ENCODE data around the gene RASGEF1C.
A peak's percentile ranks its signal among the peaks of the same experiment; 100 is the strongest.
"Not testable (repeated sequence)": the region's sequence is repeated elsewhere in the genome, so short reads cannot be mapped to it uniquely, and the experiment has no call there.

Gene RASGEF1C

GRCh38 chr5:180127682-180128670 lies 81.0 kb downstream of the RASGEF1C start:
- H3K27ac Mint-ChIP-seq = no peak overlapping the region
- H3K36me3 Mint-ChIP-seq (ENCODE audit: low read depth) = no peaks in the 10 kb centered on the region
- TF ChIP-seq CTCF (IDR thresholded peaks at IDR 0.05; ENCODE audit: unreplicated experiment in 3 of 3) = no peak
- peaks cover 16% of the 10 kb centered on the region for H3K27me3 Mint-ChIP-seq (ENCODE audit: low read depth)
- peaks cover 7% of the 10 kb centered on the region for H3K4me1 Mint-ChIP-seq
- no peaks in the 10 kb centered on the region for H3K9me3 Mint-ChIP-seq
- no peak overlapping the region for H3K4me3 Mint-ChIP-seq

- H3K4me3 Mint-ChIP-seq = no peak overlapping the region
- no peaks in the 10 kb centered on the region for H3K36me3 Mint-ChIP-seq (ENCODE audit: low read depth)
- H3K27ac Mint-ChIP-seq = no peak overlapping the region
- H3K4me1 Mint-ChIP-seq = peaks cover 7% of the 10 kb centered on the region
- TF ChIP-seq CTCF (IDR thresholded peaks at IDR 0.05; ENCODE audit: unreplicated experiment in 3 of 3) = peak; percentile 70 to 73 (median 71)
- no peaks in the 10 kb centered on the region for H3K9me3 Mint-ChIP-seq
- peaks cover 16% of the 10 kb centered on the region for H3K27me3 Mint-ChIP-seq (ENCODE audit: low read depth)
These were observed 82.0 kb downstream of the RASGEF1C start for GRCh38 chr5:180126716-180127681.

DNA sequence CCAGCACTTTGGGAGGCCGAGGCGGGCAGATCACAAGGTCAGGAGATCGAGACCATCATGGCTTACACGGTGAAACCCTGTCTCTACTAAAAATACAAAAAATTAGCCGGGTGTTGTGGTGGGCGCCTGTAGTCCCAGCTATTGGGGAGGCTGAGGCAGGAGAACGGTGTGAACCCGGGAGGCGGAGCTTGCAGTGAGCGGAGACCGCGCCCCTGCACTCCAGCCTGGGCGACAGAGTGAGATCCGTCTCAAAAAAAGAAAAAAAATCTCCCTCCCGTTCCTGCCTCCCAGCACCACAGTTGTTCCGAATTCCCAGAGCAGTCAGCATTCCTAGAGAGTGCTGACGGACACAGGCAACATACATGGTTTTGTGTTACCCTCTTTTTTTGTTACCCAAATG lies 82.9 kb downstream of the RASGEF1C start:
- not testable (repeated sequence) for H3K27ac Mint-ChIP-seq; H3K4me1 Mint-ChIP-seq; H3K36me3 Mint-ChIP-seq (ENCODE audit: low read depth); H3K4me3 Mint-ChIP-seq; H3K9me3 Mint-ChIP-seq
- H3K27me3 Mint-ChIP-seq (ENCODE audit: low read depth) = peaks cover 16% of the 10 kb centered on the region

GRCh38 chr5:180124662-180125061 lies 84.3 kb downstream of the RASGEF1C start:
- not testable (repeated sequence) for H3K9me3 Mint-ChIP-seq; H3K4me3 Mint-ChIP-seq; H3K36me3 Mint-ChIP-seq (ENCODE audit: low read depth); H3K4me1 Mint-ChIP-seq
- H3K27me3 Mint-ChIP-seq (ENCODE audit: low read depth) = peaks cover 16% of the 10 kb centered on the region
- H3K27ac Mint-ChIP-seq = peak overlapping the region in 1 of 3 experiments; percentile 37

DNA sequence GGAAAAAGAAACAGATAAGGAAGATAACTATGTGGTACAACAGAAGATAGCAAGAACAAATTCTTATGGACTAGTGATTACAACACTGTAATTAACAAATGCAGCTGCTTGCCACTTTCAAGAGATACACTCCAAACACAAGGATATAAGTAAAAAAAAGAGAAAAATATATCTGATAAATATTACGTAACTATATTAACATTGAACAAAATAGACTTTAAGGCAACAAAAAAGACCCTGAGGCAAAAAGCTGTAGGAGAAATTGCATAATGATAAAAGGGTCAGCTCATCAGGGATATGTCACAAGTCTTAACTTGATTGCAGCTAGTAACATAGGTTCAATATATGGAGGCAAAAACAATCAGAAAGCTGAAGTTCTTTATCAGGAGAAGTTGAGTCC lies 86.1 kb downstream of the RASGEF1C start:
- peaks cover 7% of the 10 kb centered on the region for H3K4me1 Mint-ChIP-seq

GRCh38 chr5:180121826-180122413 lies 87.1 kb downstream of the RASGEF1C start:
- H3K4me1 Mint-ChIP-seq = peaks cover 7% of the 10 kb centered on the region
- no peaks in the 10 kb centered on the region for H3K9me3 Mint-ChIP-seq
- no peak overlapping the region for H3K4me3 Mint-ChIP-seq
- no peaks in the 10 kb centered on the region for H3K36me3 Mint-ChIP-seq (ENCODE audit: low read depth)
- H3K27me3 Mint-ChIP-seq (ENCODE audit: low read depth) = peaks cover 16% of the 10 kb centered on the region
- TF ChIP-seq CTCF (IDR thresholded peaks at IDR 0.05; ENCODE audit: unreplicated experiment in 3 of 3) = no peak
- H3K27ac Mint-ChIP-seq = no peak overlapping the region

More for the DNA sequence above, 86.1 kb downstream of the RASGEF1C start:
- Mint-ChIP-seq H3K27me3 (ENCODE audit: low read depth) (peaks cover 16% of the 10 kb centered on the region), H3K27ac (no peak overlapping the region), H3K9me3 (no peaks in the 10 kb centered on the region), H3K36me3 (ENCODE audit: low read depth) (no peaks in the 10 kb centered on the region), H3K4me3 (no peak overlapping the region)
- TF ChIP-seq CTCF (IDR thresholded peaks at IDR 0.05; ENCODE audit: unreplicated experiment in 3 of 3) = no peak
